Left lung (tissue), 10 donors: ENCODE data around the gene MTMR11. TPM values are rescaled to one million over a fixed set of nuclear protein-coding genes. Genes with fewer than 3 reads are reported as not detected.

Source experiments
- ATAC-seq: fragments of 200-7000 bp; cut with Tn5 transposase; one replicate; pipeline ENCODE4 v1.9.1; 2020; ENCODE audit warnings: moderate library complexity
- DNase-seq, 4 donors: peaks; one replicate each; pipeline ENCODE4 v3.0.0-alpha.2; 2013 to 2020
- H3K27ac ChIP-seq, 2 donors: fragments of 200-600 bp; sonication (generic) in 1 of 2; one replicate each; pipeline versions ENCODE4 v1.5.0 to v1.8.0; 2020 to 2021
- H3K27me3 ChIP-seq, 2 donors: fragments of 200-600 bp; sonication (generic) in 1 of 2; one replicate each; pipeline versions ENCODE4 v1.5.0 to v1.8.0; 2020 to 2021
- H3K36me3 ChIP-seq, 2 donors: fragments of 200-600 bp; sonication (generic) in 1 of 2; one replicate each; pipeline versions ENCODE4 v1.5.0 to v1.8.0; 2020 to 2021
- H3K4me1 ChIP-seq, 2 donors: fragments of 200-600 bp; one replicate each; pipeline ENCODE4 v1.8.0; 2021
- H3K4me3 ChIP-seq, 2 donors: fragments of 200-600 bp; sonication (generic) in 1 of 2; one replicate each; pipeline versions ENCODE4 v1.5.0 to v1.8.0; 2020 to 2021; ENCODE audit warnings: mild to moderate bottlenecking in 1 of 2
- H3K9me3 ChIP-seq, 2 donors: fragments of 200-600 bp; sonication (generic) in 1 of 2; one replicate each; pipeline versions ENCODE4 v1.5.0 to v1.8.0; 2020 to 2021
- intact Hi-C, 2 donors: fragments of 100-400 bp; cut with DNase I; formaldehyde crosslinking; loops; one replicate each; pipeline versions ENCODE4 v1.11.2 to v1.14.2; 2022
- polyA plus RNA-seq, 6 donors: library from polyadenylated mRNA; unstranded; fragments of 120-200 nt; gene quantifications; one replicate each; pipeline ENCODE4 v1.2.1, GENCODE V29; 2013; ENCODE audit not compliant: insufficient read length in 6 of 6
- total RNA-seq, 2 donors: library from RNA; stranded (reverse); fragmentation: NEBNext Ultra II Directional; extraction: Animal tissue kit (Norgen Biotek cat#: 25700); gene quantifications; one replicate each; pipeline ENCODE4 v1.2.1, GENCODE V29; 2021
- TF ChIP-seq, protein P1 (sequence below), 2 donors: fragments of 200-600 bp; sonication (generic) in 1 of 2; IDR thresholded peaks; one replicate each; pipeline versions ENCODE4 v1.5.0 to v1.8.0; 2021; ENCODE audit warnings: antibody characterized with exemption in 2 of 2
- donor health status: DM: no; HTN: yes; CAD: no.
- donor health status: DM: no; HTN: no; CAD: no.

The MTMR11 gene
- total and polyA plus RNA-seq, 8 donors: 12.7 to 34.2 (median 26.0) TPM

- intact Hi-C loops: no loop called here
- ATAC-seq: peak; percentile 59
Measured at GRCh38 chr1:149885339-149886120, 51.1 kb downstream of the MTMR11 start.

DNA sequence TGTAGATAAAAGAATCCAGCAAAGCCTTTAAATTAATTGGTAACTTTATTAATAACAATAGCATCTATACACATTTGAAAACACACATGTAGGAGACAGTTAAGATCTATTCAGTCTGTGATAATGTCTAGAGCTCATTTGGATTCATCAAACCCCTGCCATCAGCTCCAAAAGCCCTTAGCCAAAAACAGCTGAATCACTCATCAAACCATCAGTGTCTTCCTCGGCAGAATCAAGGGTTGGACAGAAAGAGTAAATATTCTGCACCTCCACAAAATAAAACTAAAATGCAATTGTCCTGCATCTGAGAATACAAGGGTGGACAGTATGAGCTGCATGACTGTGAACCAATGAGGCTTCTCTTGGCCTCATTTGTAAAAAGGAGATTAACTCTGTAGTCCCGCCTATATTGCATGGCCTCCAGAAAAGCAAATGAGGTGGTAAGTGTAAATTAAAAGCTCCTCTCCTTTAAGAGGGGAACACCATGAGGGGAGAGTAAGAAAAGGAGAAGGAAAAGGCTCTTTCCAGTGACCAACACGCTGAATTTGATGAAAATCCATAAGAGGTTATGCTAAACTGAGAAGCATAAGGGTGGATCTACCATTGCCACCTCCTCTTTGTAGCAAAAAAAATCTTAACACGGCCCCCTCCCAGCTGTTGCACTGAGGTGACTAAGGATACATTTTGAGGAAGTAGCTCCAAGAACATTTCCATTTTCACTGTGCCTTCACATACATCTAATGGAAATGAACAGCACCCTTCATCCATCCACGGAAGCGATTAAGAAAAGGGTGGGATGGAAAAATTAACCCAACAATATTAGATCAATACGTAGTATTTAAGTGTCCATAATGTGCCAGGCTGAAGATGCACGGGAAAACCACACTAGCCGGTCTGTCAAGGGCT is 52.0 kb downstream of the MTMR11 start:
- TF ChIP-seq, protein P1, sequence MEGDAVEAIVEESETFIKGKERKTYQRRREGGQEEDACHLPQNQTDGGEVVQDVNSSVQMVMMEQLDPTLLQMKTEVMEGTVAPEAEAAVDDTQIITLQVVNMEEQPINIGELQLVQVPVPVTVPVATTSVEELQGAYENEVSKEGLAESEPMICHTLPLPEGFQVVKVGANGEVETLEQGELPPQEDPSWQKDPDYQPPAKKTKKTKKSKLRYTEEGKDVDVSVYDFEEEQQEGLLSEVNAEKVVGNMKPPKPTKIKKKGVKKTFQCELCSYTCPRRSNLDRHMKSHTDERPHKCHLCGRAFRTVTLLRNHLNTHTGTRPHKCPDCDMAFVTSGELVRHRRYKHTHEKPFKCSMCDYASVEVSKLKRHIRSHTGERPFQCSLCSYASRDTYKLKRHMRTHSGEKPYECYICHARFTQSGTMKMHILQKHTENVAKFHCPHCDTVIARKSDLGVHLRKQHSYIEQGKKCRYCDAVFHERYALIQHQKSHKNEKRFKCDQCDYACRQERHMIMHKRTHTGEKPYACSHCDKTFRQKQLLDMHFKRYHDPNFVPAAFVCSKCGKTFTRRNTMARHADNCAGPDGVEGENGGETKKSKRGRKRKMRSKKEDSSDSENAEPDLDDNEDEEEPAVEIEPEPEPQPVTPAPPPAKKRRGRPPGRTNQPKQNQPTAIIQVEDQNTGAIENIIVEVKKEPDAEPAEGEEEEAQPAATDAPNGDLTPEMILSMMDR (IDR thresholded peaks at IDR 0.05): no peak
- Histone ChIP-seq H3K27ac (peak overlapping the region; percentile 93 to 100), H3K9me3 (no peaks in the 10 kb centered on the region), H3K4me1 (peaks cover 4 to 28% of the 10 kb centered on the region in 2 donors), H3K36me3 (no peaks in the 10 kb centered on the region), H3K27me3 (no peaks in the 10 kb centered on the region), H3K4me3 (peak overlapping the region; percentile 57 to 61)
- intact Hi-C loops: no loop called here
- DNase-seq: peak in 2 of 4 donors; percentile 23 to 54
- ATAC-seq: no peak

More at GRCh38 chr1:149885339-149886120, 51.1 kb downstream of the MTMR11 start:
- Histone ChIP-seq H3K27ac (peak overlapping the region; percentile 93 to 100), H3K4me3 (peak overlapping the region; percentile 57 to 61), H3K27me3 (no peaks in the 10 kb centered on the region), H3K9me3 (no peaks in the 10 kb centered on the region), H3K4me1 (peaks cover 4 to 28% of the 10 kb centered on the region in 2 donors), H3K36me3 (no peaks in the 10 kb centered on the region)
- TF ChIP-seq, protein P1 (IDR thresholded peaks at IDR 0.05): peak in 1 of 2 donors; percentile 8
- peak; percentile 83 to 92 (median 90) for DNase-seq

- Histone ChIP-seq H3K4me1 (peaks cover 4 to 23% of the 10 kb centered on the region in 2 donors), H3K4me3 (no peak overlapping the region), H3K36me3 (no peaks in the 10 kb centered on the region), H3K9me3 (no peaks in the 10 kb centered on the region), H3K27me3 (no peaks in the 10 kb centered on the region), H3K27ac (no peak overlapping the region)
- no peak for ATAC-seq
- intact Hi-C loops: no loop called here
- TF ChIP-seq, protein P1 (IDR thresholded peaks at IDR 0.05): no peak
- no peak for DNase-seq
Measured at GRCh38 chr1:149883598-149884247, 53.0 kb downstream of the MTMR11 start.

- no peaks in the 10 kb centered on the region for H3K9me3 ChIP-seq
- H3K27ac ChIP-seq: no peak overlapping the region
- ATAC-seq (no peak), DNase-seq (no peak)
- H3K4me3 ChIP-seq: no peak overlapping the region
- intact Hi-C loops: no loop called here
- H3K36me3 ChIP-seq: no peaks in the 10 kb centered on the region
- no peaks in the 10 kb centered on the region for H3K27me3 ChIP-seq
- TF ChIP-seq, protein P1 (IDR thresholded peaks at IDR 0.05): no peak
- peaks cover 4 to 20% of the 10 kb centered on the region in 2 donors for H3K4me1 ChIP-seq
Measured at GRCh38 chr1:149881876-149882275, 54.8 kb downstream of the MTMR11 start.
